GM15510 (cell line): ENCODE measurements around the gene SYNJ2.

ENCODE experiments used
- POLR2A ChIP-seq: IDR thresholded peaks from 3 replicates; pipeline ENCODE4 v1.6.1; 2011; ENCODE audit warnings: borderline replicate concordance; ENCODE audit not compliant: insufficient read length; ENCODE audit errors: extremely low read depth

Gene SYNJ2

DNA sequence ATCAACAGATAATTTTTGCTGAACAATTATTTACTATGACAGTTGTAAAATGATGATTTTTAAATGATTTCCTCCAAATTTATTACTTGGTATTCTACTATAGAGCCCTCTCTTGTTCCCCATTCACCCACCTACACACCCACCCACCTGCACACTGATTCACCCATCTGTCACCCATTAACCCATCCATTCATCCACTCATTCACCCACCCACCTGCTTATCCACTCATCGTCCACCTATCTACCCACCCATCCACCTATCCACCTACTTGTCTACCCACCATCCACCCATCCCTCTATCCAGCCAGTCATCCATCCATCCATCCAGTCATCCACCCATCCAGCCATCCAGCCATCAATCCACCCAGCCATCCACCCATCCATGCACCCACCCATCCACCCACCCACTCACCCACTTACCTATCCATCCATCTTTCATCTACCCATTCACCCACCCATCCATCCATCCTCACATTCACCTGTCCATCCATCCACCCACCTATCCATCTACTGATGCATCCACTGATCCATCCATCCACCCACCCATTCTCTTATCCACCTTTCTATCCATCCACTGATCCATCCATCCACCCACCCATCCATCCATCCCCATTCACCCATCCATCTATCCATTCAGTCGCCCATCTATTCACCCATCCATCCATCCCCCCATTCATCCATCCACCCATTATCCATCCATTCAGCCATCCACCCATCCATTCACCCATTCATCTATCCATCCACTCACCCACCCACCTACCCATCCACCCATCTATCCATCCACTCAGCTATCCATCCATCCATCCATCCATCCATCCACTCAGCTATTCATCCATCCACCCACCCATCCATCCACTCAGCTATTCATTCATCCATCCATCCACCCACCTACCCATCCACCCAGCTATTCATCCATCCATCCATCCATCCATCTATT lies 72.0 kb downstream of the SYNJ2 start:
- no peak for TF ChIP-seq POLR2A

DNA sequence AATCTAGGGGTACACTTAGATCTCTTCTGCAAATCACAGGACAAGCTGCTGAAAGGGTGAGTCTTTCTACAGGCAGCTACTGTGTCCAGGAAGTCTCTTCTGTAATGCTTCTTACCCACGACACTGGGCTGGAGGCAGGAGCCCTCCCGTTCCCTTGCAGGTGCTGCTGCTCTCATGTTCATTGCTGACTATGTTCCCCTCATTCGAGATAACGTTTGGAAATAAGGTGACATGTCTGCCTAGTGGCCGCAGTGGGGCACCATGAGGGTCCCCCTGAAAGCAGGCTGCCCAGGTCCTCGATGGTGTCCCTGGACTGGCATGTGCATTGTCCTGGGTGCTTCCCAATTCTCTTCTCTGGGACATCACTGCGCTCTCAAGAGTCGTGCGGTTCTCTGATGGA lies 74.7 kb downstream of the SYNJ2 start:
- TF ChIP-seq POLR2A: no peak

DNA sequence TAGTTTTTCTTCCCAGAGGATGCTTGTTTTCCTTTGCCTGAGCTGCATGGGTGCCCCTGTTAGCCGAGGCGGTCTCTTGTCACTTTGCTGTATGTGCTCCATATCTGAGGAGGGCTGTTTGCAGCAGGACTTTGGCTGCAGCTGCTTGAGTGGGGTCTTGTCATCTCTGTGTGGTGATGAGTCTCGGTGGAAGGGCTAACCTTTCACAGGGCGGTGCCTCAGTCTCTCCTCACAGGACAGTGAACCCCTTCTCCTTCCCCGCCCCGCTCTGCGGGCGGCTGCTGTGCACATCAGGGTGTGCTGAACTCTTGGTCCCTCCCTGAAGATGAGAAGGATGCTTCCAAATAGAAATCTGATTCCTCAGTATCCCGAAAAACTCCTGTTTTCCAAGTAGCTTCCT lies 75.1 kb downstream of the SYNJ2 start:
- TF ChIP-seq POLR2A: no peak

DNA sequence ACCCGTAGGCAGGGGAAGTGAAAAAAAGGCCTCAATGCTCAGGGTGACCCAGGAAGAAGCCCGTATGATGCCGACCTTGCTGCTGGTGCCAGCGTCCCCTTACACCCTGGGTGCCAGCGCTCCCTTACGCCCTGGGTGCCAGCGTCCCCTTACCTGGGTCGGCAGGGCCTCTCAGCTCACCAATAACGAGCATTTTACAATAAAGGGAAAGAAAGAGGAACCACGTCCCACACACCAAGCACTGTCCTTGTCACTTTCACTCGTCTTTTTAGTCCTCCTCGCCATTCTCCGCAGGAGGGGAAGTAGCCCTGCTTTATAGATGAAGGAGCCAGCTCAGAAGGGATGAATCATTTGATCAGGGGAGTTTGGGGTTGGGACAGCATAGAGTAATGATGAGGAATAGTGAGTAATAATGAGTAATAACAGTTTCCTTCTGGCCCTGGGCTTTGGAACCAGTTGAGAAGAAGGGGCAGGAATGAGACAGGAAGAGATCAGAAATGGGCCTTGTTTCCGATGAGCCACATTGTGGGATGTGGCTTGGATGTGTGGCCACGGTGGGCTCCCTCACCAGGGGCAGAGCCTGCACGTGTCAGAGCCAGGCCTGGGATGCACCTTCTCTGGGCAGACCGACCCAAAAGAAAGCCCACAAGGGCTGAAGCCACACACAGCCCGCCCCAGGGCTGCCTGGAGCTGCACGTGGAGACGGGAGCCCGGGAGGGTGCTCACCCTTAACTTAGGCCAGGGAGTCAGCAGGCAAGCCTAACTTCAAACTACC lies 75.7 kb downstream of the SYNJ2 start:
- no peak for TF ChIP-seq POLR2A

DNA sequence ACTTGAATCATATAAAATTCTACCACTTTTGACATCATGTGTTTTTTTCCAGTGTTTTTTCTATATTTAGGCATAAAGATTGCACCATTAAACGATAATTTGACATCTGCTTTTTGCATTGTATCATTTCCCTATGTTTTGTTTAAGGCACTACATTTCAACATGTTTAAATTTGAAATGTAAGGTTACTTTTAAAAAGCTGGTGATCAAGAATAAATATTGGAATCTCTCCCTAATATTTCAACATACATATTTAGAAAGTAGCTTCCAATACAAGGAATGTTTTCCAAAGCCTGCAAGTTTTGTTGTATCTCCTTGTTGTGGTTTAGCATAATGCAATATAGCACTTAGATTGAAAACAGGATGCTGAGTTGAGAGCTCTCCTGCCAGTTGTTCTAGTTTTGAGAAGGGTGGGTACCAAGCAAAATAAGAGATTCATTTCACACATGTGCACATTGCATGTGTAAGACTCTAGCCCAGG lies 76.5 kb downstream of the SYNJ2 start:
- no peak for TF ChIP-seq POLR2A

DNA sequence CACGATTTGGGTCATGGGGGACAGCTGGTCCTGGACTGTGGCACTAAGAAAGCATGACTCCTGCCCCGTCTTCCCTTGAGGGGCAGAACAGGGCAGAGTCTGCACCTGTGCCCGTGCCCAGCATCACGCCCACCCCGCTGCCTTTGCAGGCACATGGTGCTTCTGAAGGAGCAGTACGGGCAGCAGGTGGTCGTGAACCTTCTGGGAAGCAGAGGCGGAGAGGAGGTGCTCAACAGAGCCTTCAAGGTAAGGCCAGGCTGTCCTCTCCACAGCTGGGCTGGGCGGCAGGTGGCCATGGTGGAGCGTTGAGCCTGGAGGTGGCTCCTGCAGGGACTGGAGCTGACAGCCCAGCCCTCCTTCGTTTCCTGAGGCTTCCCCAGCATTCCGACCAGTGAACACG lies 77.4 kb downstream of the SYNJ2 start:
- TF ChIP-seq POLR2A: no peak

DNA sequence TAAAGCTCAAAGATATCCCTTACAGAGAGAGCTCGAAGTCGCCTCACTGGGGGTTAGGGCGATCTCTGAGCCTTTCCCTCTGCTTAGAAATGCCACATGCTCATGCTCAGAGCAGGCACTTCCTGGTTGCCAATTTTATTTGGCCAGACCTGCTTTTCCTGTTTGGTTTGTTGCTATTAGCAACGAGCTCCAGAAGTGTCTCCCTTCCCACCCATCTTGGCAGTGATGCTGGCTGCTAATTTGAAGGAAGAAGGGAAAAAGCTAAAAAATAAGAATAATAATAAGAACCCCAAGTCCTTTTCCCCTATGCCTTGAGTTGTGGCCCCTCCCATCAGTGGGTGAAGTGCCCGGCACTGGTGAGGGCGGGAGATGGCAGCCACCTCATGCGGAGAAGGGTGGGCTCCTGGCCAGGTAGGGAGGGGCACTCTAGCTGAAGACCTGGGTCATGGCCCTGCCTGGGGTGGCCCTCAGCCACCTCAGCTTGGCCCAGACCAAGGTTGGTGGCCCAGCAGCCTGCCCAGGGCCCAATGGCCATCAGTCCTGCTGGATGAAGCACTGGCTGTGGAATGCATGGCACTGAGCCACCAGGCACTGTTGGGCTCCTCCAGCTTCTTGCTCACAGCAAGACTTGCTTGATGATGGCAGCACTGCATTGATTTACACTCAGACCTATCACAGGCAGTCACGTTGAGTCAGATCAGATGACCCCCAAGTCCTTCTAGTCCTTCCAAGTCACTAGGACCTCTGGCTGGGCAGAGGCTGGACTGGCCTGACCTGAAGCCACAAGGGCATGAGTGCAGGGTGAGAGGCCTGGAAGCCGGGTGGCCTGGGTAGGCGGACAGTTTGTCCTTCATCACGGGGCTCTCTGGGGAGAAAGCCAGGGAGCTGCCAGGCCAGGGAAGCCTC lies 79.0 kb downstream of the SYNJ2 start:
- no peak for TF ChIP-seq POLR2A

DNA sequence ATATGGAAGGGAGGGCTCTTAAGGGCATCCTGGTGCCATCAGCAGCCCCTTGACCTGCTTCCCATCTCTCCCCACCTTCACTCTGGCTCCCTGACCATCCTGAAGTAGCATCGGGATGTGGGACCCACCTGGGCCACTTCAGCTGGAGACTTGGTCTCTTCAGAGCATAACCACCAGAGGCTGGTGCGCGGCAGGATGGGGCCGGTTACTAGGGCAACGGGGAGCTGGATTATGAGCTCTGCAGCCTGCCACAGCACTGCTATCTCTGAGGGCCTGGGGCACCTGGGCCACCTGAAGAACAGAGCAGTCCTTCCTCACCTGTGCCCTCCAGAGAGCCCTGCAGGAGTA lies 79.7 kb downstream of the SYNJ2 start:
- no peak for TF ChIP-seq POLR2A

DNA sequence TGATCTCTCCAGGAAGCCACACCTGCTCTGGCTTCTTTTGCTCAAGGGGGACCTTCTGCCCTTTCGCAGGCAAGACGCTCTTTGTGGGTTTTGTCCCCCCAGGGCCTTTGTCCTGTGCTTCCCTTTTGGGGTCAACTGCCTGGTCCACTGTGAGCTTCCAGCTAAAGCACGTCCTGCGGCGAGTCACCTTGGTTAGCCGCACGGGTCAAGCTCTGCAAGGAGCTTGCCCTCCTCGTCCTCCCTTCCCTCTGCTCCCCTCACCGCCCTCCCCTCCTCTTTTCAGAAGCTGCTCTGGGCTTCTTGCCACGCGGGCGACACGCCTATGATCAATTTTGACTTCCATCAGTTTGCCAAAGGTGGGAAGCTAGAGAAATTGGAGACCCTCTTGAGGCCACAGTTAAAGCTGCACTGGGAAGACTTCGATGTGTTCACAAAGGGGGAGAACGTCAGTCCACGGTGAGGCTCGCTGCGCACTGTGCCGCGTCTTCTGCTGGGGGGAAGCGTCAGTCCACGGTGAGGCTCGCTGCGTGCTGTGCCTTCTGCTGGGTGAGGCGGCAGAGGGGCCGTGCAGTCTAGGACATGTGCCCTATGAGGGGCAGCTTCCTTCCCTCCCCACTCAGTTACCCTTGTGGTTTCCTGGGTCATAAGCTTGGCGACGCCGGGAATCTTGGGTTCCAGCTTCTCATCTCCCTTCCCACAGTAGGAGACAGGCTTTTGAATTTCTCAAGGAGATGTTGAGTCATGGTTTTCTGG lies 80.2 kb downstream of the SYNJ2 start:
- no peak for TF ChIP-seq POLR2A

DNA sequence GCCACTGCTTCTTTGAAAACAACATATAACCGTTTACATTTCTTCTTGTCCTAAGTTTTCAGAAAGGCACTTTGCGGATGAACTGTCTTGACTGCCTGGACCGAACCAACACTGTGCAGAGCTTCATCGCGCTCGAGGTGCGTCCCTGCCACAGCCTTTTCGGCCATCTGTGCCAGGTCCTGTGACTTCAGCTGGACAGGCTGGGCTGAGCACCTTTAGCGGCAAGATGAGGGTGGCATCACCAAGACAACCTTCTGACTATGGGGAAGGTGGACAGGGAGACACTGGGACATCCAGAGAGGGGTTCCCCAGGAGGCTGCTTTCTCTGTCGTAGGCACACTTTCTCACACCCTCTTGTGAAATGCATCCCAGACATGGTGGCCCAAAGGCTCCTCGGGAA lies 82.1 kb downstream of the SYNJ2 start:
- no peak for TF ChIP-seq POLR2A

DNA sequence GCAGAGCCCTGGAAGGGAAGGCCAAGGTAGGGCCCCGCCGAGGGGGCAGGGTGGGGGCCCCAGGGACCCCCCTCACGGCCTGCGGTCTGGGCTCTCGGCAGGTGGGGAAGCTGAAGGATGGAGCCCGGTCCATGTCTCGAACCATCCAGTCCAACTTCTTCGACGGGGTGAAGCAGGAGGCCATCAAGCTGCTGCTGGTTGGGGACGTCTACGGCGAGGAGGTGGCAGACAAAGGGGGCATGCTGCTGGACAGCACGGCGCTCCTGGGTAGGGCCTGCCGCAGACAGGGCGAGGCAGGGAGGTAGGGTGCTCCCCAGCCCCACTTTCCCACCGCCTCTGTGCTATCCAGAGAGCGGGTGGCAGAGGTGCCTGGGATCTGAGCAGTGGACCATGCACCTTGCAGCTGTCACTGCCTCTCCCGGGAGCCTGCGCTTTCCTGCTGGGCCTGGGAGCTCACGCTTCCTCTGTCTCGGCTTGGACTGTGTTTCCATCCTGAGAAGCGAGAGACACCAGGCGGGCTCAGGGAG lies 83.1 kb downstream of the SYNJ2 start:
- no peak for TF ChIP-seq POLR2A

DNA sequence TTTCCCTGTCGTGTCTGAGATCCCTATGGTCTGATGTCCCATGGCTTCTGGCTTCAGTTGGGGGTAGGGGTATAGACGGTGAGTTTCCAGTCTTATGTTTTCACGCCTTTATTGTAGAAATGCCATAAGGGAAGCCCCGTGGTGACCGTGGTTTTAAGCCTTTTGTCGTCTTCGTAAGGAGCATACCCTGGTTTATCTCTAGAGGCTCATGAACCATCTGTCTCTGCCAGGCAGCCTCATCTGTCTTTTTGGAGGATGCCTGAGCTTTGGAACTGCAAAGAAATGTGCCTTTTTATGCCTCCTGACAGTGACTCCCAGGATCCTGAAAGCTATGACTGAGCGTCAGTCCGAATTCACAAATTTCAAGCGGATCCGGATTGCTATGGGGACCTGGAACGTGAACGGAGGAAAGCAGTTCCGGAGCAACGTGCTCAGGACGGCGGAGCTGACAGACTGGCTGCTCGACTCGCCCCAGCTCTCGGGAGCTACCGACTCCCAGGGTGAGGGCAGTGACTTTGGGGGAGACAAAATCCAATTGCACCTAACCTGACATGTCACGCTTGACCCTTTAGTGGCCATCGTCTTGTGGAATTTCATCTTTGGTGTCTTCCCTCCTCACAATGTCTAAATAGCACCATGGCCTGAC lies 84.6 kb downstream of the SYNJ2 start:
- no peak for TF ChIP-seq POLR2A

DNA sequence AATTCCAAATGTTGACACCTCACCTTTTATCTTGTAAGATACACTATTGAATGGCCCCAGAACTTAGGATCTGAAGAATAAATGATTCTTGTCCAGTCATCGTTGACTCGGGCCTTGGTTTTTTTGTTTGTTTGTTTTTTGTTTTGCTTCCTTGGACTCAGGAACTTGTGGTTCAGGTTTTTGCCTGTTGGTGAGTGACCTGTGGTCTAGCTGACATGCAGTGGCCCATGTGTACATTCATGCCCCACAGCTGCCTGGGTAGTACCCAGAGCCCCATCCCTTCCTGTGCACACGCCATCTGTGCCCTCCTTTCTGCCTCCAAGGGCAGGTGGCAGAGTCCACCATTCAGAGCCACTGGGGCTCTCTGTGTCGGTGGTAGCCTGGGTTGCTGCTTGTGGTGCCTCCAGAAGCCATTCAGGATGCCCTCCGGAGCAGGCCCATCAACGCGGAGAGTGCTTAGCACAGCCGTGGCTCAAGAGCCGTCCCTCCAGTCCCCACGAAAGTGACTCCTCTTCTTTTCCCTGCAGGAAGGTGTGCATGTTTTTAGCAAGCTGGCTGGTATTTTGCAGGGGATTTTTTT lies 85.9 kb downstream of the SYNJ2 start:
- TF ChIP-seq POLR2A: no peak

DNA sequence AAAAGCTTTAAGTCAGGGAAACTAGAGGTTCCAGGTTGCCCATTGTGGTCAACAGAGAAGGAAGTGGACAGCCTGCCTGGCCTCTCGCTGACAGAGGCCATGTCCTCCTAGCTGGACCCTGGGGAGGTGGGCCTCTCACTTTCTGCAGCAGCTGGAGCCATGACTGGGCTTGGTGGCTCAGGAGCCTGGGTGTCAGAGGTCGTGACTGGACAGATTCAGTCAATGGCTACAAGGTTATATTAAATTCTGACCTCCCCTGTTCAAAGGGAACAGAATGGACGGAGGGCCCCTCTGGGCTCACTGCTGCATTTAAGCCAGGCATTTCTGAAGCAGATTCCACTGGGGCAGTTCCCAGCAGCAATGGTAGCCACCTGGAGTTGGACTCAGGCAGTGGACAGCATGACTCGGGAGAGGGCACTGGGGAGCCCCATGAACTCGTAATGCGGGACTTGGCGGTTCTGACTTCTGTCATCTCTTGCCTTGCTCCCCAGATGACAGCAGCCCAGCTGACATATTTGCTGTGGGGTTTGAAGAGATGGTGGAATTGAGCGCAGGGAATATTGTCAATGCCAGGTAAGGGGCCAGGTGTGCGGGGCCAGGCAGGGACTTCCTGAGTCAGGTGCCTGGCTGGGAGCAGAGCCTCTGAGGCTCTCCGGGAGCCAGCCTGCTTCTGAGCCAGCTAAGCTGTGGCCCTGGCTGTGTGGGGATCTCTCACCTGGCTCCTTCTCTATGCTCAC lies 86.7 kb downstream of the SYNJ2 start:
- TF ChIP-seq POLR2A: no peak
